Measurements from ENCODE around the gene GABPB1.

DNA sequence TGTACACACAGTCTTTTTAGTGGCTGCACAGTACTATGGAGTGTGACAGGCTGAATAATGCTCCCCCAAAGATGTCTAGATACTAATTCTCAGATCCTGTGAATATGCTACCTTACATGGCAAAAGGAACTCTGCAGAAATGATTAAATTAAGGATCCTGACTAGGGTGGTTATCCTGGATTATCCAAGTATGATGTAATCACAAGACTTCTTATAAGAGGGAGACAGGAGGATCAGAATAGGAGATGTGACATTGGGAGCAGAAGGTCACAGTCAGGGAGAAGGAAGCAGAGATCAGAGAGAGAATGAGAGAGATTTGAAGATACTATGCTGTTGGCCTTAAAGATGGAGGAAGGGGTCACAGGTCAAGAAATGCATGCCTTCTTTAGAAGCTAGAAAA is 34.5 kb downstream of the GABPB1 start:
- no peak for TF ChIP-seq CTCF (IDR thresholded peaks at IDR 0.05; ENCODE audit: low read depth, low read length)
- no peak for TF ChIP-seq EZH2phosphoT487 (IDR thresholded peaks at IDR 0.05; ENCODE audit: low read depth)

All from OCI-LY3 (cell line).